T-helper 2 cell treated with Interferon-gamma antibody and Interleukin-4, amounts not matched to agents 5 μg/mL and 100 μg/mL, for 36 hours (primary cell): ENCODE results near the gene LOXL4.
A peak's percentile ranks its signal among the peaks of the same experiment; 100 is the strongest.

Experiments used
- DNase-seq: peaks from one replicate; pipeline ENCODE4 v3.0.0; 2021; ENCODE audit warnings: low spot score
- H3K27ac Mint-ChIP-seq: one replicate; pipeline ENCODE4 v1.8.0; 2021; ENCODE audit warnings: mild to moderate bottlenecking, mixed read lengths
- H3K27me3 Mint-ChIP-seq: one replicate; pipeline ENCODE4 v1.8.0; 2021; ENCODE audit warnings: low read depth, mixed read lengths
- H3K36me3 Mint-ChIP-seq: one replicate; pipeline ENCODE4 v1.8.0; 2021; ENCODE audit warnings: low read depth, mixed read lengths
- H3K4me1 Mint-ChIP-seq: one replicate; pipeline ENCODE4 v1.8.0; 2021; ENCODE audit warnings: low read depth, mixed read lengths
- H3K4me3 Mint-ChIP-seq: one replicate; pipeline ENCODE4 v1.8.0; 2022; ENCODE audit warnings: mild to moderate bottlenecking, moderate library complexity, mixed read lengths
- H3K9me3 Mint-ChIP-seq: one replicate; pipeline ENCODE4 v1.8.0; 2021; ENCODE audit warnings: mixed read lengths

Gene LOXL4

DNA sequence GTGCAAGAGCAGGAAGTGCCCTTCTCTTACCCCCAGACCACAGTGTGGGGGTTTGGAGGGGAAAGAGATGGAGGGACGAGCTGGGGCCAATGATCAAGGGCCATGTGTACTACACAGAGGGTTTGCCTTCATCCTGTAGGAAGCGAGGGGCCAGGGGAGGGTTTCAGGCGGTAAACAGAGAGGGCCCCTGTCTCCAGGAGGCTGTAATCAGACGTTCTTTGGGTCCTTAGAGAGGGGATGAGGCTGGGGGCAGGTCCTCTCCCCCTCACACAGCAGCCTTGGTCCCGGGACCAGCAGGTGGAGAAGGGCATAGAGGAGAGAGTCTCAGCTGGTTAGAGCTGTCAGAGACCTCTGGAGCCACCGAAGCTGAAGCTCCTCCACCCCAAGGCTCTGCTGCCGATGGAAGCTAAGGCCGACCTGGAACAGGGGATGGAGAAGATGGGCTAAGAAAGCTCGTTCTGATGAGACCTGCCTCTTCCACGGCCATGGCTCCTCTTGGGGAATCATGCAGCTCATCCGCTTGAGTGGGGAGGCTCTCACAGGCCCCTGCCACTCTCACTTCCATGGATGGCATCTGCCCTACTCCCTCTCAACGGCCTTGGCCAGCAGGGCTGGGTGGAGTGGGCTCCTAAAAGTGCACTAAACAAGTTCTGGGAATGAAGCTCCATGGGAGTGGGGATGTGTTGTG lies 3.5 kb downstream of the LOXL4 start:
- Mint-ChIP-seq H3K27ac (no peak overlapping the region), H3K4me3 (no peak overlapping the region), H3K36me3 (no peaks in the 10 kb centered on the region), H3K9me3 (no peaks in the 10 kb centered on the region), H3K27me3 (peaks cover 30% of the 10 kb centered on the region), H3K4me1 (peaks cover 3% of the 10 kb centered on the region)
- no peak for DNase-seq

DNA sequence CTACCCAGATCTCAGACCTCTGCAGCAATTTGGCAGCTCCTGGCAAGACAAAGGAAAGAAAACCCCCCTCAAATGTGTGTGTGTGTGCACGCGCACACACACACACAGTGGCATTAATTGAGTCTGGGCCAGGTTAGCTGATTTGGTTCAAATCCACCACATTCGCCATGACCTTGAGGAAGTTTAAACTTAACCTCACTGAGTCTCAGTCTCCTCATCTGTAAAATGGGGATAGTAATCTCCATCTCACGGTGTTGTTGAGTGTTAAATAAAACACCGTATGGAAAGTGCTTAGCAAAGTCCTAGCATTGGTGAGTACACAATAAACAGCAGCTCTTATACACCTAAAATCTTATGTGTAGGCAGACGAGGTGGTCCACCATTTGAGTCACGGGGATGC lies 4.9 kb downstream of the LOXL4 start:
- H3K4me1 Mint-ChIP-seq = no peaks in the 10 kb centered on the region
- no peak overlapping the region for H3K4me3 Mint-ChIP-seq
- H3K9me3 Mint-ChIP-seq = no peaks in the 10 kb centered on the region
- peaks cover 18% of the 10 kb centered on the region for H3K27me3 Mint-ChIP-seq
- H3K27ac Mint-ChIP-seq = no peak overlapping the region
- H3K36me3 Mint-ChIP-seq = no peaks in the 10 kb centered on the region
- DNase-seq = no peak

DNA sequence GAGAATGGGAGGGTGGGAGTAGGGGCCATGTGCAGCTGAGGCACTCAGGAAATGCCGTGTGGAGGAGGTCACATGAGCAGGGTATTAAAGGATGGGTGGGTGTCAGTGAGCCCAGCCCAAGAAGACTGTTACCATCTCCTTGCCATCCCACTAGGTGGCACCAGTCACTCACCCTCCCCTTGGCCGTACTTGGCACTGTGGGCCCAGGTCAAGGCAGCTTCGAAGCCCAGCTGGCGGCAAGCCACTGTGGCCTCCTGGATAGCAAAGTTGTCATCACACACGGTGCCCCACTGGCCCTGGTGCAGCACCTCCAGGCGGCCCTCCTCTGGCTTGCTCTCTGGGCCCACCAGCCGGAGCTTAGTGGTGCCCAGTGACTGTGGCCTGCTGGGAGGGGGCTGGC lies 5.4 kb downstream of the LOXL4 start:
- H3K4me1 Mint-ChIP-seq = no peaks in the 10 kb centered on the region
- peaks cover 15% of the 10 kb centered on the region for H3K27me3 Mint-ChIP-seq
- no peak overlapping the region for H3K4me3 Mint-ChIP-seq
- no peak for DNase-seq
- no peaks in the 10 kb centered on the region for H3K36me3 Mint-ChIP-seq
- H3K9me3 Mint-ChIP-seq = no peaks in the 10 kb centered on the region
- no peak overlapping the region for H3K27ac Mint-ChIP-seq

DNA sequence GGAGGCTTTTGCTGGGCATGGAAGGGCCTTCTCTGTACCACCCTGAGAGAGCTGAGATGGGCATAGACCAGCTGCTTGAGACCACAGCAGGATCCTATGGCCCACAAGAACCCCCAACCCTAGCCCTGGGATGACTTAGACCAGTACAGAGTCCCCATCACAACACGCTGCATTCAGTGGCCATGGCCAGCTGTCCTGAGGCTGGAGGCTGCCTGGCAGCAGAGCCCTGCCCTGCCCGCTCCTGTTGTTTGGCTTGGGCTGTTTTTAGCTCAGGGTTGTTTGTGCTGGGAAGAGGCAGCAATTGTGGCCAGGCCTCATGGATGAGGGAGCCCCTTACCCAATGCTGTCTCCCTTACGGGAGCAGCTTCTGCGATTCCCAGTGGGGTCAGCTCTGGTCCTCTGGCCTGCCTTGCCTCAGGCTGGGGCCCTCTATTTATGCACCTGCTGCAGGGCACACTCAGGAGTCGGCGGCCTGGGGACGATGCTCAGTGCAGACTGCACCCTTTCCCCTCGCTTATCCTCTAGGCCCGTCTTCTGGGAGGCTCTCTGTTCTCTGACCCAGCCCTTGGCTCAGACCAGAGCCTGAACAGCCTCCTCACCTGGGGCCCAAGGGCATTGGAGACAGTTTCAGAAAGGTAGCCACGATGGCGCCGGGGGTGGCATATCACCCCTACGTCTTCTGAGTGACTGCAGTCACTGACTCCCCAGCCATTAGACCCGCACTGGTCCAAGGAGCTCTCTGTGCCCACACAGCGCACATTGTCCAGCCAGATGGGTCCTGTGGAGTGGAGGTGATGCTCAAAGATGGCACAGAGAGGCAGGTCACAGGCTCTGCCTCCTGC lies 6.3 kb downstream of the LOXL4 start:
- H3K36me3 Mint-ChIP-seq = no peaks in the 10 kb centered on the region
- H3K27ac Mint-ChIP-seq = no peak overlapping the region
- DNase-seq = no peak
- no peaks in the 10 kb centered on the region for H3K4me1 Mint-ChIP-seq
- H3K27me3 Mint-ChIP-seq = peaks cover 8% of the 10 kb centered on the region
- no peaks in the 10 kb centered on the region for H3K9me3 Mint-ChIP-seq
- H3K4me3 Mint-ChIP-seq = no peak overlapping the region

DNA sequence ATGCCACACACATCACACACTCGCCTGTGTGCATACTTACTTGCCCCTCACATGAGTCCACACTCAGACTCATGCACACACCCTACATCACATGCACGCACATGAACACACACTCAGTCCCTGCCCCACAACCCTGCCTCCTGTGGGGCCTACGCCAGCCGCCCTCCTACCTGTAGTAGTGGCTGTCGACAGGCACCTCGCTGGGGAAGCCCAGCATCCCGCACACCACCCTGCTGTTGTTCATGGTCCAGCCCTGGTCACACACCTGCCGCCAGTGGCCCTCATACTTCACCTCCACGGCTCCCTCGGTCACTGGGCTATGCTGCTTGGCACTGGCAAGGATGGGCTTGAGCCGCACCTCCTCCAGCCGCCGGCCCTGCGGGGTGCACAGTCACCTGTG lies 7.2 kb downstream of the LOXL4 start:
- no peaks in the 10 kb centered on the region for H3K9me3 Mint-ChIP-seq
- no peak overlapping the region for H3K4me3 Mint-ChIP-seq
- H3K27ac Mint-ChIP-seq = no peak overlapping the region
- H3K27me3 Mint-ChIP-seq = peaks cover 2% of the 10 kb centered on the region
- no peaks in the 10 kb centered on the region for H3K36me3 Mint-ChIP-seq
- H3K4me1 Mint-ChIP-seq = no peaks in the 10 kb centered on the region
- DNase-seq = no peak

DNA sequence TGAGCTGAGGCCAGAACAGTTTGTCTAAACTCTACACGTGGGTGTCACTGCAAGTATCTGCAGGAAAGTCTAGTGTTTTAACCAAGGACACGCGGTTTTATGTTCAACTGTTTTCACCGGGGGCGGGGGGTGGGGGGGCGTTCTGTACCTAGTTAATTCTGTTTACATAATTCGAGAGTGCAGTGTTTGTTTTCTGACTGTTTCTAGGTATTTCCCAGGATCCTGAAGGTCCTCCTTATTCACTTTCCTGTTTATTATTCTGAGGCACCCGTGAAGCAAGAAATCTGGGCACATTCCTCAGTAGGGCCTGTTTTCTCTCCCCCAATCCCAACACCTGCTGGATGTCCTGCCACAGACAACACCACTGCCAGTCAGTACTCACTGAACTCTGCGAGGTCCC lies 7.6 kb downstream of the LOXL4 start:
- H3K9me3 Mint-ChIP-seq = no peaks in the 10 kb centered on the region
- no peak for DNase-seq
- H3K4me3 Mint-ChIP-seq = no peak overlapping the region
- no peaks in the 10 kb centered on the region for H3K4me1 Mint-ChIP-seq
- H3K27ac Mint-ChIP-seq = no peak overlapping the region
- peaks cover 2% of the 10 kb centered on the region for H3K27me3 Mint-ChIP-seq
- no peaks in the 10 kb centered on the region for H3K36me3 Mint-ChIP-seq

DNA sequence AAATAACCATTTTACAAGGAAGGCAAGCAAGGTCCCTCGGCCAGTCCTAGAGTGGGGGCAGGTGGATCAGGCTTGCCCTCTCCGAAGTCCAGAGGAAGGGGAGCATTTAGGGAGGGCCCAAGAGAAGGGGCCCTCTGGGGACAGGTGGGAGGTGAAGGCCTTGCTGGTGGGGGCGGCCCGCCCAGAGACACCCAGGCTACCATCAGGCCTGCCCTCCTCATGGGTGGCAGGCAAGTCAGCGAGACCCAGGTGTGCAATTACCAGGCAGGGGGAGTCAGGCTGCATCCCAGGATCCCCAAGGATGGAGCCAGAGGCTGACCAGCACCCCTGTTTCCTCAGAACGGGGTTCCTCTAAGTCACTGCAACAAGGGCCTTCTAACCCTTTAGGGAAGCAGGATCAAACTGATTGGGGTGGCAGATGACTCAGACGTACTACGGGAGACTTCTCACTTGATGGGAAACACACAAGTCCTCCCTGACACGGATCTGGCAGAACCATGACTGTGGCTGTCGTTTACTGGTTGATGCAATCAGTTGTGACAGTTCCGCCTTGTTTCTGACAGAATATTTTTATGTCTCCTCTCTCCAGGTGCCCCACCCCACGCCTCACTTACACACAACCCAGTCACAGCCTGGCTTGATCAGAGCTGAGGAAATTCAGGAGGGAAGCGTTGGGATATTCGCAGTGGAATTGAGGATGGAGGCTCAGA lies 8.2 kb downstream of the LOXL4 start:
- no peak for DNase-seq
- Mint-ChIP-seq H3K4me3 (no peak overlapping the region), H3K27me3 (no peaks in the 10 kb centered on the region), H3K9me3 (no peaks in the 10 kb centered on the region), H3K27ac (no peak overlapping the region), H3K4me1 (no peaks in the 10 kb centered on the region), H3K36me3 (no peaks in the 10 kb centered on the region)

DNA sequence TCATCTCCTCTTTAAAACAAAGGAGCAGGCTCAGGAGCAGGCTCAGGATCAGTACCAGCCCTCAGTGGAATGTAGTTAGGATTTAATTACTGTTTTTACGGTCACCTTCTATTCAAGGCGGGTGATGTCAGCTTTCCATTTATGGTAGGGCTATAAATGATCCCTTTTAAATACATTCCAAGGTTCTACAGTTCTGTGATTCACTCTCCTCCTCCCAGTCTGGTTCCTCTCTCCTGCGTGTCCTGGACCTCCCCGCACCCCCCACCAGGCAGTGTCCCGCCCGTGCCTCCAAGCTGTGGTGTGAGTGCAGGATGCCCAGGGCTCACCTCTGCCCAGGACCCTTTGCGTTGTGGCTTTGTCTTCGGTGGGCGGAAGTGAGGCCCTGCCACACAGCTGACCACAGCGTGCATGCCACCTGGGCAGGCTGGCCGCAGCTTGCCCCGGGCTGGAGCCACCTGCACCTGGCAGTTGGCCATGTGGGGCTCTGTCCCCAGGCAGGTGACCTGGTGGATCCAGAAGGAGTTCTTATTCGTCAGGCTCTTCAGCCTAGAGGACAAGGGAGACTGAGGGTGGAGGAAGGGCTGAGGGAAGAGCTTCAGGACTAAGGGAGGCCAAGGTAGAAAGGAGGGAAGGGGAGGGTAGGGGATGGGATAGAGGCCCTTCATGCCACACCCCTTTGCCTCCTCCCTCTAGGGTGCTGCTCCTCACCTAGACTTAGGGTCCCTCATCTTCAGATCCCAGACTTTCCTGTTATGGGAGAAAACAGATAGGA lies 9.1 kb downstream of the LOXL4 start:
- no peak for DNase-seq
- no peaks in the 10 kb centered on the region for H3K36me3 Mint-ChIP-seq
- no peak overlapping the region for H3K4me3 Mint-ChIP-seq
- H3K27ac Mint-ChIP-seq = no peak overlapping the region
- no peaks in the 10 kb centered on the region for H3K9me3 Mint-ChIP-seq
- H3K27me3 Mint-ChIP-seq = no peaks in the 10 kb centered on the region
- no peaks in the 10 kb centered on the region for H3K4me1 Mint-ChIP-seq

DNA sequence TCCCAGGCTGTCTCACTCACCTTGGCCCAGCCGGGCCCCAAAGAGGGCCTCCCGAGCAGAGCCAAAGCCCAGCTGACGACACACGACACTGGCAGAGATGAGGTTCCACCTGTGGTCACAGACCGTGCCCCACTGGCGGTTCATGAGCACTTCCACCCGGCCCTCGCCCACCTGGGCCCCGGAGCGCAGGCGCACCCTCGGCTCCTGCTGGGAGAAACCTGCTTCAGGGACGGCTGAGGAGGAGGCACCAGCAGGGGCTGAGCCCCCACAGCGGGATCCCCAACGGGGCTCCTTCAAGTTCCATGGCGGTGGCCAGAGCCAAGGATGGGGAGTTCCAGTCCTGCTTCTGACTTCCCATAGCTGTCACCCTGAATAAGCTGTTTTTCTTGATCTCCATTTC lies 10.0 kb downstream of the LOXL4 start:
- Mint-ChIP-seq H3K36me3 (no peaks in the 10 kb centered on the region), H3K27me3 (no peaks in the 10 kb centered on the region), H3K27ac (no peak overlapping the region), H3K9me3 (no peaks in the 10 kb centered on the region), H3K4me1 (no peaks in the 10 kb centered on the region), H3K4me3 (no peak overlapping the region)
- DNase-seq = peak; percentile 2

DNA sequence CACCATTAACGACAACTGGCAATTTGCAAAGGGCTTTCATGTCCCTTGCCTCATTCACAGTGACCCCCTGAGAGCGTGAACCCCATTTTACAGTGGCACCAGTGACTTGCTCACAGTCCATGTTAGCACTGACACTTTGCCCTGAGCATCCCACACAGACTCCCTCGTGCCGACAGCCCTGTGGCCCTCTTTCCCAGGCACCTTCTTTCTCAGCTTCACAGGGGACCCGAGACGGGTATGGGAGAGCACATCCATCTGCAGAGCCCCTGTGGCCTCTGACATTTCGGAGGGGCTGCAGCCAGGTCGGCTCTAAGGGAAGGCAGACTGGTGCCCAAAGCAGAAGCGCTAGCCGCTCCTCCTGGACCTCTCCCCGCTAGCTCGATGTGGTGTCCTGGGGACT lies 10.8 kb downstream of the LOXL4 start:
- Mint-ChIP-seq H3K27ac (no peak overlapping the region), H3K9me3 (no peaks in the 10 kb centered on the region), H3K36me3 (no peaks in the 10 kb centered on the region), H3K4me3 (no peak overlapping the region), H3K27me3 (no peaks in the 10 kb centered on the region), H3K4me1 (no peaks in the 10 kb centered on the region)
- DNase-seq = peak; percentile 3

DNA sequence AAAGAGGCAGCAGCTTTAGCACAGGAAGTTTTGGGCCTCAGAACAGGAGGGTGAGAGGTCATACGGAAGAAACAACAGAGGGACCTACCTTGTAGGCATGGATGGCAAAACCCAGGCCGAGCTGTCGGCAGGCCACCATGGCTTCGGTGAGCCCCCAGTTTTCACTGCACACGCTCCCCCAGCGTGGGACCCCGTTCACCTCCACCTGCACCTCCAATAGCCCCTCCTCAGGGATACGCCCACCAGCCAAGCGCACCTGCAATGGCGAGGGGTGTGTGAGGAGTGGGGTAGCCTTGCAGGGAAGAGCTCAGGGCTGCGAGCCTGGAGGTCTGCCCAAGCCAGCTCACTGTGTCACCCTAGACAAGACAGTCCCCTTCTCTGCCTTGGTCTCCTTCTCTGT lies 11.3 kb downstream of the LOXL4 start:
- H3K27me3 Mint-ChIP-seq = no peaks in the 10 kb centered on the region
- no peaks in the 10 kb centered on the region for H3K9me3 Mint-ChIP-seq
- H3K4me3 Mint-ChIP-seq = no peak overlapping the region
- H3K36me3 Mint-ChIP-seq = no peaks in the 10 kb centered on the region
- H3K27ac Mint-ChIP-seq = no peak overlapping the region
- no peaks in the 10 kb centered on the region for H3K4me1 Mint-ChIP-seq
- no peak for DNase-seq

DNA sequence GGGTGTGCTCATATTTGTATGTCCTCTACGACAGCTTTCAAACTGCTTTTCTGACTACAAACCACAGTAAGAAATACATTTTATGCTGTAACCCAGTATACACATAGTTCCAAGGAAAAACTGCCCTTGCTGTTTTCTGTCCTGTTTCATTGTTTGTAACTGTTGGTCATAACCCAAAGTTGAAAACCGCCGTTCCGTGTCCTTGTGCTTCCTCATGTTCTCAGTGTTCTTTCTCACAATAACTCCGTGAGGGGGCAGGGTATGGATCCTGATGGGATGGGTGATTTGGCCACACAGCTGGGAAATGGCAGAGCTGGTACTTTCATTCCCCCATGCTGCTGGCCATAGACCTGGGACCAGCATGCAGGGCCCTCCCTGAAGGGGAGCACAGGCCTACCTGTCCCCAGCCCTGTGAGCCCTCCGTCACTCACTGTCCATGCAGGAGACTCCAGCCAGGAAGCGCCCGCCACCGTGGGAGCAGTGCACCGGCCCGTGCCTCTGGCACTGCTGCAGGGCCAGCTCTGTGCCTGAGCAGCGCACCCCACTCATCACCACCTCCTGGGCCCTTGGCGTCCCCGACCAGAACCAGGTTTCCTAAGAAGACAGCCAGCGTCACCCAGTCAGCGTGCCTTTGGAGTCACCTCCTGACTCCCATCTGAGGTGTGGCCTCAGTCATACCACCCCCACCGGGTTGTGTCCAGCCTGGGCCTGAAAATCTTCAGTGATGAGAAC lies 12.7 kb downstream of the LOXL4 start:
- no peaks in the 10 kb centered on the region for H3K9me3 Mint-ChIP-seq
- no peaks in the 10 kb centered on the region for H3K4me1 Mint-ChIP-seq
- DNase-seq = peak; percentile 2
- no peak overlapping the region for H3K4me3 Mint-ChIP-seq
- no peak overlapping the region for H3K27ac Mint-ChIP-seq
- no peaks in the 10 kb centered on the region for H3K36me3 Mint-ChIP-seq
- no peaks in the 10 kb centered on the region for H3K27me3 Mint-ChIP-seq

DNA sequence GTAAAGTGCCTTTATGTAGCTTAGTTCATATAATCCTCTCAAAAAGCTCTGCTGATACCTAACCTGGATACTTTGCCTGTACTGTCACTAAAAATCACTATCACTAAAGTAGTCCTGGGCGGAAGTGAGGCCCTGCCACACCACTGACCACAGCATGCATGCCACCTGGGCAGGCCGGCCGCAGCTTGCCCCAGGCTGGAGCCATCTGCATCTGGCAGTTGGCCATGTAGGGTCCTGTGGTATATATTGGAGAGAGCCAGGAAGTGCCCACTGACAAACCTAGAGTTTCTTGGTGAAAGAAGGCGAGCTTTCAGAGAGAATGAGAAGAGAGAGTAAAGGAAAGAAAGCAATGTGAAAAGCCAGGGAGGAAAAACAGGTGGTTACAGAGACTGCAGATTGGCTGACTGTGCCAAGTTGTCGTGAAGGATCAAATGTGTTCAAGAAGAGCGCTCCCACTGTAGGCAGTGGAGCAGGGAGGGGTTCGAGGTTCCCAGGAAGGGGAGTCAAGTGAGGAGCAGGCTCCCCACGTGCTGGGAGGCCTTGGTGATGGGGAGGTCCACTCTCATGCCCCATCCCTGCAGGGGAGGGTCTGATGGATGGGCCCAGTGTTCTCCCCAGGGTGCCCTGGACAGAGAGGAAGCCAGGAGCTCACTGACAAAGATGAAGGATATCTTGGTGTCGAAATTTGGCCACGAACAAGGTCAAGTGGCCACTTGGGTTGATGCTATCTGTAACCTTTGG lies 13.6 kb downstream of the LOXL4 start:
- DNase-seq = peak; percentile 3
- Mint-ChIP-seq H3K36me3 (no peaks in the 10 kb centered on the region), H3K9me3 (no peaks in the 10 kb centered on the region), H3K4me1 (no peaks in the 10 kb centered on the region), H3K4me3 (no peak overlapping the region), H3K27me3 (no peaks in the 10 kb centered on the region), H3K27ac (no peak overlapping the region)
